Uterine smooth muscle cell (primary cell): Measurements from ENCODE around the gene MS4A10. TPM values are rescaled to one million over a fixed set of nuclear protein-coding genes. Genes with fewer than 3 reads are reported as not detected.

ENCODE experiments used
- total RNA-seq: library from RNA; depleted of rRNA; stranded (reverse); fragments of >200 nt; gene quantifications from 2 replicates; pipeline ENCODE4 v1.2.3, GENCODE V29; 2014

MS4A10 gene
- not detected in 2 replicates for total RNA-seq

GRCh38 chr11:60785136-60785535, at the start of gene MS4A10:
TSS of gene MS4A10 (plus strand) at chr11:60785333. CDS start at chr11:60790336, 5,003 bp downstream.

GRCh38 chr11:60756307-60757032, 28.7 kb upstream of the MS4A10 start, which contains the start of gene MS4A15:
TSS of gene MS4A15 (plus strand) at chr11:60756867. CDS start at chr11:60763734, 6,867 bp downstream.

GRCh38 chr11:60841797-60842667, 56.9 kb downstream of the MS4A10 start, which contains the start of gene CCDC86:
TSS of gene CCDC86 (plus strand) at chr11:60842113. CDS start at chr11:60842125, 12 bp downstream.

Other genes with a start within 250 kb of the MS4A10 start
- not detected in 2 replicates for gene MS4A8, start 85.7 kb upstream of the MS4A10 start, total RNA-seq
- gene MS4A18, start 60.6 kb upstream of the MS4A10 start, total RNA-seq: not detected in 2 replicates
- not detected in 2 replicates for gene MS4A15, start 28.5 kb upstream of the MS4A10 start, total RNA-seq
- 10.6 and 15.8 TPM in 2 replicates for gene CCDC86, start 56.8 kb downstream of the MS4A10 start, total RNA-seq
- gene PTGDR2, start 70.6 kb downstream of the MS4A10 start, total RNA-seq: 0.11 and 0.12 TPM in 2 replicates
- 0.12 TPM in 1 of 2 replicates, not detected in the other for gene ZP1, start 82.2 kb downstream of the MS4A10 start, total RNA-seq
- 39.5 and 57.7 TPM in 2 replicates for gene PRPF19, start 121.3 kb downstream of the MS4A10 start, total RNA-seq
- 14.9 and 19.7 TPM in 2 replicates for gene TMEM109, start 128.8 kb downstream of the MS4A10 start, total RNA-seq
- gene TMEM132A, start 139.1 kb downstream of the MS4A10 start, total RNA-seq: 33.4 and 48.5 TPM in 2 replicates
- 7.5 and 10.6 TPM in 2 replicates for gene SLC15A3, start 166.8 kb downstream of the MS4A10 start, total RNA-seq
- not detected in 2 replicates for gene CD6, start 186.3 kb downstream of the MS4A10 start, total RNA-seq